ENCODE results near the gene KCNIP1.

The KCNIP1 gene

GRCh38 chr5:170651604-170652277, 147.9 kb downstream of the KCNIP1 start:
- no peak for TF ChIP-seq AEBP2 (tag by site-specific recombination; IDR thresholded peaks at IDR 0.05; ENCODE audit: borderline replicate concordance)
- no peak for TF ChIP-seq TRIM28 (IDR thresholded peaks at IDR 0.05; ENCODE audit: borderline replicate concordance, low read length)
- CTCF ChIA-PET, result interaction anchor here (0.7 to 1.3 kb wide), 4 partner anchors 13 to 556 kb away, joined by 3 read pairs; no protein-coding TSS in a partner anchor
- POLR2A ChIA-PET, result no interaction called here
- H3K36me3 ChIP-seq (ENCODE audit: control insufficient read depth in 2 of 2, insufficient read depth in 1 of 2, low read length in 2 of 2), result no peaks in the 10 kb centered on the region
- no peak overlapping the region for H3K4me3 ChIP-seq (ENCODE audit: low read depth, low read length)
- no peaks in the 10 kb centered on the region for H3K9me3 ChIP-seq (ENCODE audit: control insufficient read depth, insufficient read depth, low read depth, low read length)
- no peak overlapping the region for H3K27ac ChIP-seq (ENCODE audit: extremely low read depth, low read depth, low read length)
- no peaks in the 10 kb centered on the region for H3K4me1 ChIP-seq (ENCODE audit: control insufficient read depth, insufficient read depth, low read length)

DNA sequence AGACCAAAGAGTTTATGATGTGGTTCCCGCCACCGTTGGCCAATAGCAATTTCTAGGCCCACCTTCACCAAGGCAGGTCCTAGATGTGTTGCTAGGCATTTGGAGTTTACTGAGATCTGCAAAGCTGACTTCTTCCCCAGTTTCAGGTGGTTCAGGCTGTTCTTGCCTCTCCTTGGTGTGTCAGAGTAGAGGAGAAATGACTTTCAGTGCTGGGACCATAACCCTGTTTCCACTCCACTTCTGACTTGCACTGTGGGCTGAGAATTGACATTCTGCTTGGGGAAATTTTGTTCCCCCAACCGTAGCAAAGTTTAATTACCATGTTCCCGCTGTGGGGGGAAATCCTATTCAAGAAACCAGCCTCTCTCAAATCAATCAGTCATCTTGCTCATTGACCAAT, 151.7 kb downstream of the KCNIP1 start:
- CTCF ChIA-PET, result interaction anchor here (0.5 to 1.5 kb wide), 2 partner anchors 17 to 1885 kb away, joined by 6 to 9 read pairs; no protein-coding TSS in a partner anchor
- Histone ChIP-seq H3K4me3 (ENCODE audit: low read depth, low read length) (no peak overlapping the region), H3K4me1 (ENCODE audit: control insufficient read depth, insufficient read depth, low read length) (no peaks in the 10 kb centered on the region)

GRCh38 chr5:170655920-170656319, 152.1 kb downstream of the KCNIP1 start:
- Histone ChIP-seq H3K9me3 (ENCODE audit: control insufficient read depth, insufficient read depth, low read depth, low read length) (no peaks in the 10 kb centered on the region), H3K36me3 (ENCODE audit: control insufficient read depth in 2 of 2, insufficient read depth in 1 of 2, low read length in 2 of 2) (no peaks in the 10 kb centered on the region), H3K4me1 (ENCODE audit: control insufficient read depth, insufficient read depth, low read length) (no peaks in the 10 kb centered on the region), H3K27ac (ENCODE audit: extremely low read depth, low read depth, low read length) (no peak overlapping the region), H3K4me3 (ENCODE audit: low read depth, low read length) (no peak overlapping the region)
- ChIA-PET CTCF (interaction anchor here (0.5 to 0.6 kb wide), 2 partner anchors 92 to 1886 kb away, joined by 3 to 6 read pairs; no protein-coding TSS in a partner anchor), POLR2A (no interaction called here)
- TF ChIP-seq KLF7 (tag by site-specific recombination; IDR thresholded peaks at IDR 0.05; ENCODE audit: borderline replicate concordance) (no peak), ZNF626 (tag by site-specific recombination; IDR thresholded peaks at IDR 0.05) (no peak), FEZF1 (tag by site-specific recombination; IDR thresholded peaks at IDR 0.05) (no peak), ZNF776 (tag by site-specific recombination; IDR thresholded peaks at IDR 0.05; ENCODE audit: borderline replicate concordance) (no peak), ZNF510 (tag by site-specific recombination; IDR thresholded peaks at IDR 0.05; ENCODE audit: insufficient replicate concordance) (no peak), ZNF292 (tag by site-specific recombination; IDR thresholded peaks at IDR 0.05; ENCODE audit: borderline replicate concordance, low read depth) (no peak), KLF9 (tag by site-specific recombination; IDR thresholded peaks at IDR 0.05; ENCODE audit: low read depth) (no peak), ZNF239 (tag by site-specific recombination; IDR thresholded peaks at IDR 0.05) (no peak), ZNF830 (tag by site-specific recombination; IDR thresholded peaks at IDR 0.05; ENCODE audit: low read depth) (no peak)
- TF ChIP-seq, protein P1, sequence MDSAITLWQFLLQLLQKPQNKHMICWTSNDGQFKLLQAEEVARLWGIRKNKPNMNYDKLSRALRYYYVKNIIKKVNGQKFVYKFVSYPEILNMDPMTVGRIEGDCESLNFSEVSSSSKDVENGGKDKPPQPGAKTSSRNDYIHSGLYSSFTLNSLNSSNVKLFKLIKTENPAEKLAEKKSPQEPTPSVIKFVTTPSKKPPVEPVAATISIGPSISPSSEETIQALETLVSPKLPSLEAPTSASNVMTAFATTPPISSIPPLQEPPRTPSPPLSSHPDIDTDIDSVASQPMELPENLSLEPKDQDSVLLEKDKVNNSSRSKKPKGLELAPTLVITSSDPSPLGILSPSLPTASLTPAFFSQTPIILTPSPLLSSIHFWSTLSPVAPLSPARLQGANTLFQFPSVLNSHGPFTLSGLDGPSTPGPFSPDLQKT (IDR thresholded peaks at IDR 0.05; ENCODE audit: borderline replicate concordance, low read depth, low read length), result no peak

More for the DNA sequence above, 151.7 kb downstream of the KCNIP1 start:
- POLR2A ChIA-PET, result no interaction called here
- Histone ChIP-seq H3K27ac (ENCODE audit: extremely low read depth, low read depth, low read length) (no peak overlapping the region), H3K9me3 (ENCODE audit: control insufficient read depth, insufficient read depth, low read depth, low read length) (no peaks in the 10 kb centered on the region), H3K36me3 (ENCODE audit: control insufficient read depth in 2 of 2, insufficient read depth in 1 of 2, low read length in 2 of 2) (no peaks in the 10 kb centered on the region)
- TF ChIP-seq SCRT1 (tag by site-specific recombination; IDR thresholded peaks at IDR 0.05; ENCODE audit: borderline replicate concordance), result no peak
- no peak for TF ChIP-seq HOXA7 (CRISPR knock-in tag; IDR thresholded peaks at IDR 0.05; ENCODE audit: borderline replicate concordance)
- TF ChIP-seq, protein P2, sequence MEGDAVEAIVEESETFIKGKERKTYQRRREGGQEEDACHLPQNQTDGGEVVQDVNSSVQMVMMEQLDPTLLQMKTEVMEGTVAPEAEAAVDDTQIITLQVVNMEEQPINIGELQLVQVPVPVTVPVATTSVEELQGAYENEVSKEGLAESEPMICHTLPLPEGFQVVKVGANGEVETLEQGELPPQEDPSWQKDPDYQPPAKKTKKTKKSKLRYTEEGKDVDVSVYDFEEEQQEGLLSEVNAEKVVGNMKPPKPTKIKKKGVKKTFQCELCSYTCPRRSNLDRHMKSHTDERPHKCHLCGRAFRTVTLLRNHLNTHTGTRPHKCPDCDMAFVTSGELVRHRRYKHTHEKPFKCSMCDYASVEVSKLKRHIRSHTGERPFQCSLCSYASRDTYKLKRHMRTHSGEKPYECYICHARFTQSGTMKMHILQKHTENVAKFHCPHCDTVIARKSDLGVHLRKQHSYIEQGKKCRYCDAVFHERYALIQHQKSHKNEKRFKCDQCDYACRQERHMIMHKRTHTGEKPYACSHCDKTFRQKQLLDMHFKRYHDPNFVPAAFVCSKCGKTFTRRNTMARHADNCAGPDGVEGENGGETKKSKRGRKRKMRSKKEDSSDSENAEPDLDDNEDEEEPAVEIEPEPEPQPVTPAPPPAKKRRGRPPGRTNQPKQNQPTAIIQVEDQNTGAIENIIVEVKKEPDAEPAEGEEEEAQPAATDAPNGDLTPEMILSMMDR (tag by site-specific recombination; IDR thresholded peaks at IDR 0.05), result no peak
- no peak for TF ChIP-seq ZNF280D (tag by site-specific recombination; IDR thresholded peaks at IDR 0.05)
- no peak for TF ChIP-seq GLI2 (tag by site-specific recombination; IDR thresholded peaks at IDR 0.05; ENCODE audit: borderline replicate concordance, low read depth)
- no peak for TF ChIP-seq ZNF335 (tag by site-specific recombination; conservative IDR thresholded peaks at IDR 0.05)
- no peak for TF ChIP-seq TCF7L2 (IDR thresholded peaks at IDR 0.05; ENCODE audit: borderline replicate concordance, low read depth, low read length)
- no peak for TF ChIP-seq OSR2 (tag by site-specific recombination; IDR thresholded peaks at IDR 0.05)
- no peak for TF ChIP-seq ZNF48 (tag by site-specific recombination; IDR thresholded peaks at IDR 0.05)
- no peak for TF ChIP-seq ZNF114 (tag by site-specific recombination; IDR thresholded peaks at IDR 0.05)
- TF ChIP-seq ZNF433 (tag by site-specific recombination; IDR thresholded peaks at IDR 0.05; ENCODE audit: low read depth), result no peak
- no peak for TF ChIP-seq TRIM28 (IDR thresholded peaks at IDR 0.05; ENCODE audit: borderline replicate concordance, low read length)
- no peak for TF ChIP-seq ZNF37A (tag by site-specific recombination; IDR thresholded peaks at IDR 0.05)
- no peak for TF ChIP-seq ZSCAN30 (tag by site-specific recombination; IDR thresholded peaks at IDR 0.05)
- TF ChIP-seq ZNF707 (tag by site-specific recombination; IDR thresholded peaks at IDR 0.05), result no peak

Measured in HEK293 (cell line).